GM12878 (cell line): Measurements from ENCODE around the gene RASSF8. TPM values are rescaled to one million over a fixed set of nuclear protein-coding genes. Genes with fewer than 3 reads are reported as not detected.

ENCODE experiments used
- CHD4 ChIP-seq: fragments of 200-600 bp; sonication (generic); IDR thresholded peaks from 2 replicates; pipeline ENCODE4 v1.6.1; 2016; ENCODE audit warnings: mild to moderate bottlenecking
- FOXM1 ChIP-seq: IDR thresholded peaks from 2 replicates; pipeline ENCODE4 v1.6.1; 2012; ENCODE audit warnings: low read depth, mild to moderate bottlenecking, inconsistent platforms, low read length, moderate library complexity
- GATAD2B ChIP-seq: fragments of 450-650 bp; conservative IDR thresholded peaks from 2 replicates; pipeline ENCODE4 v1.6.1; 2017; ENCODE audit warnings: low read depth, mild to moderate bottlenecking, moderate library complexity
- POLR2AphosphoS2 ChIP-seq: IDR thresholded peaks from 2 replicates; pipeline ENCODE4 v1.6.1; 2011; ENCODE audit warnings: low read depth, mild to moderate bottlenecking, low read length, improper control_type of control experiment, moderate library complexity
- YBX1 ChIP-seq: fragments of 450-650 bp; IDR thresholded peaks from 2 replicates; pipeline ENCODE4 v1.6.1; 2016; ENCODE audit warnings: antibody characterized with exemption
- ZNF274 ChIP-seq: IDR thresholded peaks from one replicate; pipeline ENCODE4 v1.8.0; 2011; ENCODE audit not compliant: insufficient read length, insufficient read depth
- polyA plus RNA-seq, 11 experiments: library from polyadenylated mRNA; depleted of rRNA in 4 of 11; unstranded in 6 of 11; stranded (reverse) in 5 of 11; fragments of >200 nt; fragmentation: Nextera tagmentation in 4 of 11; fragmentation: Illumina TruSeq in 1 of 11; extraction: Ambion mirVana in 4 of 11; extraction: Trizol in 1 of 11; gene quantifications; 1 replicate in 1 of 11; 2 replicates in 10 of 11; pipeline versions ENCODE4 v1.2.1 to v1.2.3, GENCODE V29; 2011 to 2016; ENCODE audit warnings: inconsistent platforms in 2 of 11, missing spikeins in 2 of 11, low read depth in 1 of 11
- total RNA-seq, 4 experiments: library from RNA; depleted of rRNA in 3 of 4; stranded (reverse); fragments of >200 nt in 3 of 4; fragmentation: Illumina TruSeq in 1 of 4; extraction: Trizol in 1 of 4; gene quantifications; 2 replicates each; pipeline versions ENCODE4 v1.2.1 to v1.2.3, GENCODE V29; 2013 to 2021
- TF ChIP-seq, protein P1 (sequence below): fragments of 450-650 bp; IDR thresholded peaks from 2 replicates; pipeline ENCODE4 v1.6.1; 2016; ENCODE audit warnings: mild to moderate bottlenecking, moderate library complexity, borderline replicate concordance
- TF ChIP-seq, protein P2 (sequence below): fragments of 450-650 bp; conservative IDR thresholded peaks from 2 replicates; pipeline ENCODE4 v1.6.1; 2017; ENCODE audit warnings: mild to moderate bottlenecking, moderate library complexity
- TF ChIP-seq, protein P3 (sequence below): fragments of 450-650 bp; formaldehyde crosslinking; IDR thresholded peaks from 2 replicates; pipeline ENCODE4 v1.4.0; 2020; ENCODE audit warnings: mild to moderate bottlenecking, moderate library complexity
- TF ChIP-seq, protein P4 (sequence below): fragments of 450-650 bp; formaldehyde crosslinking; IDR thresholded peaks from 2 replicates; pipeline ENCODE4 v1.5.0; 2022; ENCODE audit warnings: mild to moderate bottlenecking, missing genetic modification characterization
- TF ChIP-seq, protein P5 (sequence below): IDR thresholded peaks from 2 replicates; pipeline ENCODE4 v1.6.1; 2012; ENCODE audit warnings: low read length, inconsistent platforms

The RASSF8 gene
- total and polyA plus RNA-seq, 10 of the 15 experiments (the other 5 are each of a cell fraction or from before 2014, with no cell fraction given): 0.06 to 0.18 (median 0.08) TPM; not detected in 6

DNA sequence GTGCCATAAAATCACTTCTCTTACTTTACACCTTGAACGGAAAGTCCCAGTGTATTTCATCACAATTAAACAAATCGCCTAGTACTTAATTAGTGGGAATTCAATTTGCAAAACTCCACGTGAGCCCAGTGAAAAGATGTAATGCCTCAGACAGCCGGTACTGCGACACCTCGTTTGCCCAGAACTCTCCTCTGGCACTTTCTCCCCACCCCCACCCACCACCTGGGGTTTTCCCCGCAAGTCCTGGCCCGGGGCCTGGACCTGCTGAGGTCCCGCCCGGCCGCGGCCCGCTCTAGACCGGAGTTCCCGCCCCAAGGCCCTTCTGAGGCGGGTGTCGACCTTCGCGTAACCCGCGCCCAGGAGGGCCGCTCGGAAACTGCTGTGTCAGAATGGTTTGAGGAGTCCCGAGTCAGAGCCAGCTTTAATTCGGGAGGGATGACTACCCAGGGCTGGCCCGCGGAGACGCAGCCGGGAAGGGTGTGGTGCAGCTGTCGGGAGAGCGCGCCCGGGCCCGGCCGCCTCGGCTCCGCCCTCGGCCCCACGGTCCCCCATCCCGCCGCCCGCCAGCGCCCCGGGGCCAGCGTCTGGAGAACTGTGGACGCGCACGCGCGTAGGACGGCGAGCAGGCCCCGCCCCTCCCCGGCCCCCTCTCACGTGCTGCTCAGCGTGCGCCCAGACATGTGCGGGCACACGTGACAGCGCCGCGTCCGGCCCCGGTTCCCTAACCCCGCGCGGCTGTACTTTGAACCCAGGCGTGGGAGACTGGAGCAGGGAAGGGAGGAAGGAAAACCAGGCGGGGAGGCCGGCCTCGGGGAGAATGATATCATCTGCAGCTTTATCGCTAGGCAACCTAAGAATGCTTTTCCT lies 155.6 kb downstream of the RASSF8 start (continued):
- TF ChIP-seq, protein P1, sequence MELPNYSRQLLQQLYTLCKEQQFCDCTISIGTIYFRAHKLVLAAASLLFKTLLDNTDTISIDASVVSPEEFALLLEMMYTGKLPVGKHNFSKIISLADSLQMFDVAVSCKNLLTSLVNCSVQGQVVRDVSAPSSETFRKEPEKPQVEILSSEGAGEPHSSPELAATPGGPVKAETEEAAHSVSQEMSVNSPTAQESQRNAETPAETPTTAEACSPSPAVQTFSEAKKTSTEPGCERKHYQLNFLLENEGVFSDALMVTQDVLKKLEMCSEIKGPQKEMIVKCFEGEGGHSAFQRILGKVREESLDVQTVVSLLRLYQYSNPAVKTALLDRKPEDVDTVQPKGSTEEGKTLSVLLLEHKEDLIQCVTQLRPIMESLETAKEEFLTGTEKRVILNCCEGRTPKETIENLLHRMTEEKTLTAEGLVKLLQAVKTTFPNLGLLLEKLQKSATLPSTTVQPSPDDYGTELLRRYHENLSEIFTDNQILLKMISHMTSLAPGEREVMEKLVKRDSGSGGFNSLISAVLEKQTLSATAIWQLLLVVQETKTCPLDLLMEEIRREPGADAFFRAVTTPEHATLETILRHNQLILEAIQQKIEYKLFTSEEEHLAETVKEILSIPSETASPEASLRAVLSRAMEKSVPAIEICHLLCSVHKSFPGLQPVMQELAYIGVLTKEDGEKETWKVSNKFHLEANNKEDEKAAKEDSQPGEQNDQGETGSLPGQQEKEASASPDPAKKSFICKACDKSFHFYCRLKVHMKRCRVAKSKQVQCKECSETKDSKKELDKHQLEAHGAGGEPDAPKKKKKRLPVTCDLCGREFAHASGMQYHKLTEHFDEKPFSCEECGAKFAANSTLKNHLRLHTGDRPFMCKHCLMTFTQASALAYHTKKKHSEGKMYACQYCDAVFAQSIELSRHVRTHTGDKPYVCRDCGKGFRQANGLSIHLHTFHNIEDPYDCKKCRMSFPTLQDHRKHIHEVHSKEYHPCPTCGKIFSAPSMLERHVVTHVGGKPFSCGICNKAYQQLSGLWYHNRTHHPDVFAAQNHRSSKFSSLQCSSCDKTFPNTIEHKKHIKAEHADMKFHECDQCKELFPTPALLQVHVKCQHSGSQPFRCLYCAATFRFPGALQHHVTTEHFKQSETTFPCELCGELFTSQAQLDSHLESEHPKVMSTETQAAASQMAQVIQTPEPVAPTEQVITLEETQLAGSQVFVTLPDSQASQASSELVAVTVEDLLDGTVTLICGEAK: no peak
- TF ChIP-seq, protein P2, sequence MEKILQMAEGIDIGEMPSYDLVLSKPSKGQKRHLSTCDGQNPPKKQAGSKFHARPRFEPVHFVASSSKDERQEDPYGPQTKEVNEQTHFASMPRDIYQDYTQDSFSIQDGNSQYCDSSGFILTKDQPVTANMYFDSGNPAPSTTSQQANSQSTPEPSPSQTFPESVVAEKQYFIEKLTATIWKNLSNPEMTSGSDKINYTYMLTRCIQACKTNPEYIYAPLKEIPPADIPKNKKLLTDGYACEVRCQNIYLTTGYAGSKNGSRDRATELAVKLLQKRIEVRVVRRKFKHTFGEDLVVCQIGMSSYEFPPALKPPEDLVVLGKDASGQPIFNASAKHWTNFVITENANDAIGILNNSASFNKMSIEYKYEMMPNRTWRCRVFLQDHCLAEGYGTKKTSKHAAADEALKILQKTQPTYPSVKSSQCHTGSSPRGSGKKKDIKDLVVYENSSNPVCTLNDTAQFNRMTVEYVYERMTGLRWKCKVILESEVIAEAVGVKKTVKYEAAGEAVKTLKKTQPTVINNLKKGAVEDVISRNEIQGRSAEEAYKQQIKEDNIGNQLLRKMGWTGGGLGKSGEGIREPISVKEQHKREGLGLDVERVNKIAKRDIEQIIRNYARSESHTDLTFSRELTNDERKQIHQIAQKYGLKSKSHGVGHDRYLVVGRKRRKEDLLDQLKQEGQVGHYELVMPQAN: peak; percentile 61; the same call in 1 of the 2 replicates
- TF ChIP-seq, protein P3, sequence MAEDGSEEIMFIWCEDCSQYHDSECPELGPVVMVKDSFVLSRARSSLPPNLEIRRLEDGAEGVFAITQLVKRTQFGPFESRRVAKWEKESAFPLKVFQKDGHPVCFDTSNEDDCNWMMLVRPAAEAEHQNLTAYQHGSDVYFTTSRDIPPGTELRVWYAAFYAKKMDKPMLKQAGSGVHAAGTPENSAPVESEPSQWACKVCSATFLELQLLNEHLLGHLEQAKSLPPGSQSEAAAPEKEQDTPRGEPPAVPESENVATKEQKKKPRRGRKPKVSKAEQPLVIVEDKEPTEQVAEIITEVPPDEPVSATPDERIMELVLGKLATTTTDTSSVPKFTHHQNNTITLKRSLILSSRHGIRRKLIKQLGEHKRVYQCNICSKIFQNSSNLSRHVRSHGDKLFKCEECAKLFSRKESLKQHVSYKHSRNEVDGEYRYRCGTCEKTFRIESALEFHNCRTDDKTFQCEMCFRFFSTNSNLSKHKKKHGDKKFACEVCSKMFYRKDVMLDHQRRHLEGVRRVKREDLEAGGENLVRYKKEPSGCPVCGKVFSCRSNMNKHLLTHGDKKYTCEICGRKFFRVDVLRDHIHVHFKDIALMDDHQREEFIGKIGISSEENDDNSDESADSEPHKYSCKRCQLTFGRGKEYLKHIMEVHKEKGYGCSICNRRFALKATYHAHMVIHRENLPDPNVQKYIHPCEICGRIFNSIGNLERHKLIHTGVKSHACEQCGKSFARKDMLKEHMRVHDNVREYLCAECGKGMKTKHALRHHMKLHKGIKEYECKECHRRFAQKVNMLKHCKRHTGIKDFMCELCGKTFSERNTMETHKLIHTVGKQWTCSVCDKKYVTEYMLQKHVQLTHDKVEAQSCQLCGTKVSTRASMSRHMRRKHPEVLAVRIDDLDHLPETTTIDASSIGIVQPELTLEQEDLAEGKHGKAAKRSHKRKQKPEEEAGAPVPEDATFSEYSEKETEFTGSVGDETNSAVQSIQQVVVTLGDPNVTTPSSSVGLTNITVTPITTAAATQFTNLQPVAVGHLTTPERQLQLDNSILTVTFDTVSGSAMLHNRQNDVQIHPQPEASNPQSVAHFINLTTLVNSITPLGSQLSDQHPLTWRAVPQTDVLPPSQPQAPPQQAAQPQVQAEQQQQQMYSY (CRISPR knock-in tag): no peak
- no peak for TF ChIP-seq FOXM1
- peak; percentile 82 for TF ChIP-seq GATAD2B
- no peak for TF ChIP-seq POLR2AphosphoS2
- TF ChIP-seq, protein P4, sequence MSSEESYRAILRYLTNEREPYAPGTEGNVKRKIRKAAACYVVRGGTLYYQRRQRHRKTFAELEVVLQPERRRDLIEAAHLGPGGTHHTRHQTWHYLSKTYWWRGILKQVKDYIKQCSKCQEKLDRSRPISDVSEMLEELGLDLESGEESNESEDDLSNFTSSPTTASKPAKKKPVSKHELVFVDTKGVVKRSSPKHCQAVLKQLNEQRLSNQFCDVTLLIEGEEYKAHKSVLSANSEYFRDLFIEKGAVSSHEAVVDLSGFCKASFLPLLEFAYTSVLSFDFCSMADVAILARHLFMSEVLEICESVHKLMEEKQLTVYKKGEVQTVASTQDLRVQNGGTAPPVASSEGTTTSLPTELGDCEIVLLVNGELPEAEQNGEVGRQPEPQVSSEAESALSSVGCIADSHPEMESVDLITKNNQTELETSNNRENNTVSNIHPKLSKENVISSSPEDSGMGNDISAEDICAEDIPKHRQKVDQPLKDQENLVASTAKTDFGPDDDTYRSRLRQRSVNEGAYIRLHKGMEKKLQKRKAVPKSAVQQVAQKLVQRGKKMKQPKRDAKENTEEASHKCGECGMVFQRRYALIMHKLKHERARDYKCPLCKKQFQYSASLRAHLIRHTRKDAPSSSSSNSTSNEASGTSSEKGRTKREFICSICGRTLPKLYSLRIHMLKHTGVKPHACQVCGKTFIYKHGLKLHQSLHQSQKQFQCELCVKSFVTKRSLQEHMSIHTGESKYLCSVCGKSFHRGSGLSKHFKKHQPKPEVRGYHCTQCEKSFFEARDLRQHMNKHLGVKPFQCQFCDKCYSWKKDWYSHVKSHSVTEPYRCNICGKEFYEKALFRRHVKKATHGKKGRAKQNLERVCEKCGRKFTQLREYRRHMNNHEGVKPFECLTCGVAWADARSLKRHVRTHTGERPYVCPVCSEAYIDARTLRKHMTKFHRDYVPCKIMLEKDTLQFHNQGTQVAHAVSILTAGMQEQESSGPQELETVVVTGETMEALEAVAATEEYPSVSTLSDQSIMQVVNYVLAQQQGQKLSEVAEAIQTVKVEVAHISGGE (CRISPR knock-in tag): no peak
- no peak for TF ChIP-seq YBX1
- no peak for TF ChIP-seq CHD4
- no peak for TF ChIP-seq ZNF274
- TF ChIP-seq, protein P5, sequence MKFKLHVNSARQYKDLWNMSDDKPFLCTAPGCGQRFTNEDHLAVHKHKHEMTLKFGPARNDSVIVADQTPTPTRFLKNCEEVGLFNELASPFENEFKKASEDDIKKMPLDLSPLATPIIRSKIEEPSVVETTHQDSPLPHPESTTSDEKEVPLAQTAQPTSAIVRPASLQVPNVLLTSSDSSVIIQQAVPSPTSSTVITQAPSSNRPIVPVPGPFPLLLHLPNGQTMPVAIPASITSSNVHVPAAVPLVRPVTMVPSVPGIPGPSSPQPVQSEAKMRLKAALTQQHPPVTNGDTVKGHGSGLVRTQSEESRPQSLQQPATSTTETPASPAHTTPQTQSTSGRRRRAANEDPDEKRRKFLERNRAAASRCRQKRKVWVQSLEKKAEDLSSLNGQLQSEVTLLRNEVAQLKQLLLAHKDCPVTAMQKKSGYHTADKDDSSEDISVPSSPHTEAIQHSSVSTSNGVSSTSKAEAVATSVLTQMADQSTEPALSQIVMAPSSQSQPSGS: no peak
